CD4-positive, alpha-beta T cell (primary cell): ENCODE results near the gene PCF11. TPM values are rescaled to one million over a fixed set of nuclear protein-coding genes. Genes with fewer than 3 reads are reported as not detected.
A peak's percentile ranks its signal among the peaks of the same experiment; 100 is the strongest.

Source experiments
- ATAC-seq: fragments of 200-7000 bp; cut with Tn5 transposase; one replicate; pipeline ENCODE4 v1.10.0; 2022; ENCODE audit warnings: mild to moderate bottlenecking; ENCODE audit not compliant: poor library complexity
- CTCF ChIA-PET: fragments of 350-600 bp; sonication (Branson Sonifier 250); formaldehyde crosslinking; loops from one replicate; lab custom pipeline; 2021; ENCODE audit warnings: antibody characterized with exemption, inconsistent platforms; lab: Charles Lee
- POLR2A ChIA-PET: fragments of 350-600 bp; sonication (Branson Sonifier 250); formaldehyde crosslinking; loops from one replicate; lab custom pipeline; 2021; ENCODE audit warnings: antibody characterized with exemption, inconsistent platforms; lab: Charles Lee
- DNase-seq, 14 experiments: peaks; one replicate each; pipeline ENCODE4 v3.0.0-alpha.2; 2013 to 2020; ENCODE audit warnings: mixed read lengths in 2 of 14
- H3K27ac ChIP-seq, 2 donors: one replicate each; pipeline versions ENCODE4 v1.5.1 to v1.7.0; 2013; ENCODE audit warnings: low read length in 2 of 2, low read depth in 1 of 2, mild to moderate bottlenecking in 1 of 2
- H3K27me3 ChIP-seq, 2 experiments: 1 replicate in 1 of 2; 2 replicates in 1 of 2; pipeline versions ENCODE4 v1.6.1 to v1.7.0; 2013; ENCODE audit warnings: low read length in 2 of 2, control low read depth in 1 of 2, mild to moderate bottlenecking in 1 of 2, moderate library complexity in 1 of 2; ENCODE audit not compliant: insufficient read depth in 2 of 2, control insufficient read depth in 1 of 2
- H3K36me3 ChIP-seq: one replicate; pipeline ENCODE4 v1.6.1; 2013; ENCODE audit warnings: low read length, control low read depth; ENCODE audit not compliant: insufficient read depth
- H3K4me1 ChIP-seq: one replicate; pipeline ENCODE4 v1.6.1; 2013; ENCODE audit warnings: low read length, control low read depth; ENCODE audit not compliant: insufficient read depth
- H3K4me3 ChIP-seq: one replicate; pipeline ENCODE4 v1.5.1; 2013; ENCODE audit warnings: mild to moderate bottlenecking, low read length, moderate library complexity
- H3K9me3 ChIP-seq, 2 experiments: 1 replicate in 1 of 2; 2 replicates in 1 of 2; pipeline versions ENCODE4 v1.6.1 to v1.7.0; 2013; ENCODE audit warnings: low read length in 2 of 2, mild to moderate bottlenecking in 2 of 2, control low read depth in 1 of 2, moderate library complexity in 1 of 2; ENCODE audit not compliant: control insufficient read depth in 1 of 2, insufficient read depth in 1 of 2
- H3K27ac Mint-ChIP-seq: one replicate; pipeline ENCODE4 v1.8.0; 2020; ENCODE audit warnings: mixed read lengths
- H3K27me3 Mint-ChIP-seq: one replicate; pipeline ENCODE4 v1.8.0; 2021; ENCODE audit warnings: mixed read lengths
- H3K36me3 Mint-ChIP-seq: one replicate; pipeline ENCODE4 v1.8.0; 2021; ENCODE audit warnings: low read depth, mixed read lengths
- H3K4me1 Mint-ChIP-seq: one replicate; pipeline ENCODE4 v1.8.0; 2021; ENCODE audit warnings: low read depth, mixed read lengths
- H3K4me3 Mint-ChIP-seq: one replicate; pipeline ENCODE4 v1.8.0; 2020; ENCODE audit warnings: mild to moderate bottlenecking, mixed read lengths
- H3K9me3 Mint-ChIP-seq: one replicate; pipeline ENCODE4 v1.8.0; 2020; ENCODE audit warnings: mixed read lengths
- intact Hi-C, 2 experiments: fragments of 100-400 bp; cut with DNase I in 1 of 2; cut with micrococcal nuclease in 1 of 2; formaldehyde crosslinking; loops; one replicate each; pipeline versions ENCODE4 v1.15.1 to v1.9.0; 2023 to 2025; cut with DNase I, micrococcal nuclease
- polyA plus RNA-seq, 2 donors: library from polyadenylated mRNA; unstranded; fragments of 120-200 nt; gene quantifications; one replicate each; pipeline ENCODE4 v1.2.1, GENCODE V29; 2013
- total RNA-seq, 174 experiments: library from RNA in 2 of 174; stranded (reverse) in 2 of 174; gene quantifications; one replicate each; pipeline ENCODE4 v1.2.3 and lab custom pipeline; 2021 to 2026
- TF ChIP-seq, protein P1 (sequence below): fragments of 200-600 bp; IDR thresholded peaks from one replicate; pipeline ENCODE4 v1.8.0; 2022; ENCODE audit warnings: antibody characterized with exemption, mild to moderate bottlenecking

Gene PCF11
- total RNA-seq: 100 to 1,000 TPM; 119 to 124 TPM
- polyA plus RNA-seq (2013, experiment 1 of 2): 86.5 TPM
- 106 TPM for polyA plus RNA-seq (2013, experiment 2 of 2)
- total RNA-seq (lab: John Stamatoyannopoulos, UW): 106 to 491 (median 272) reads per million in 172 experiments

DNA sequence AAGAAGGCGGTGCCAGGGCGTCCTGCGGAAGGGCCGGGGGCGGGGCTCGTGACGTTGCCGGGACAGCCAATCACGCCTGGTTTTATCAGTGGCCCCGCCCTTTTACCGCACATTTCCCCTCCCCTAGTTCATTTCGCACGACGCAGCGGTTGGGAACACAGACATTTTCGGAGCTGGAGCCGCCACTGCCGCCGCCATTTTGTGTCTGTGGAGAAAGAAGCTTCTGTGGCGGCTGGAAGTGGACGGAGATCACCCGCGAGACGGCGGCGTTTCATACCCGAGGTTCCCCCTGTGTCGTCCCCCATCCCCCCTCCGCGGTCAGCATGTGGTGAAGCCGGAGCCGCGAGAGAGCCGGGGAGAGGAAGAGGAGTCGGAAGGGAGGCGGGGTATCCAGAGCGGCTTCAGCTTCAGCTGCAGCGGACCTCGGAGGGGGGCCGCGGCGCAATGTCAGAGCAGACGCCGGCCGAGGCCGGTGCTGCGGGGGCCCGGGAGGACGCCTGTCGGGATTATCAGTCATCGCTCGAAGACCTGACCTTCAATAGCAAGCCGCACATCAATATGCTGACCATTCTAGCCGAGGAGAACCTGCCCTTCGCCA, at the start of gene PCF11:
Gene PCF11, plus strand, starts transcription at position 136 of the 598 bp plus-strand sequence. Its CDS starts 309 bp downstream, at position 445.
- Histone ChIP-seq H3K36me3 (peaks cover 15% of the 10 kb centered on the region), H3K27ac (peak within 1 kb of the TSS; percentile 98 to 99), H3K9me3 (no peaks in the 10 kb centered on the region), H3K4me3 (peak within 1 kb of the TSS; percentile 99), H3K4me1 (peaks cover 16% of the 10 kb centered on the region), H3K27me3 (no peaks in the 10 kb centered on the region)
- Mint-ChIP-seq H3K27ac (peak within 1 kb of the TSS; percentile 100), H3K4me1 (peaks cover 33% of the 10 kb centered on the region), H3K9me3 (no peaks in the 10 kb centered on the region), H3K4me3 (peak within 1 kb of the TSS; percentile 98), H3K27me3 (no peaks in the 10 kb centered on the region), H3K36me3 (peaks cover 60% of the 10 kb centered on the region)
- intact Hi-C loops: loop anchor here (1.0 to 5.0 kb wide), 7 partner anchors 36 to 256 kb away; partner anchors contain the start of genes DDIAS (in 2 of the 2), ANKRD42 (in 1 of the 2), CCDC90B (in 1 of the 2) and PRCP (in 1 of the 2)
- TF ChIP-seq, protein P1, sequence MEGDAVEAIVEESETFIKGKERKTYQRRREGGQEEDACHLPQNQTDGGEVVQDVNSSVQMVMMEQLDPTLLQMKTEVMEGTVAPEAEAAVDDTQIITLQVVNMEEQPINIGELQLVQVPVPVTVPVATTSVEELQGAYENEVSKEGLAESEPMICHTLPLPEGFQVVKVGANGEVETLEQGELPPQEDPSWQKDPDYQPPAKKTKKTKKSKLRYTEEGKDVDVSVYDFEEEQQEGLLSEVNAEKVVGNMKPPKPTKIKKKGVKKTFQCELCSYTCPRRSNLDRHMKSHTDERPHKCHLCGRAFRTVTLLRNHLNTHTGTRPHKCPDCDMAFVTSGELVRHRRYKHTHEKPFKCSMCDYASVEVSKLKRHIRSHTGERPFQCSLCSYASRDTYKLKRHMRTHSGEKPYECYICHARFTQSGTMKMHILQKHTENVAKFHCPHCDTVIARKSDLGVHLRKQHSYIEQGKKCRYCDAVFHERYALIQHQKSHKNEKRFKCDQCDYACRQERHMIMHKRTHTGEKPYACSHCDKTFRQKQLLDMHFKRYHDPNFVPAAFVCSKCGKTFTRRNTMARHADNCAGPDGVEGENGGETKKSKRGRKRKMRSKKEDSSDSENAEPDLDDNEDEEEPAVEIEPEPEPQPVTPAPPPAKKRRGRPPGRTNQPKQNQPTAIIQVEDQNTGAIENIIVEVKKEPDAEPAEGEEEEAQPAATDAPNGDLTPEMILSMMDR: no peak
- ChIA-PET CTCF (interaction anchor here (1.0 kb wide), 1 partner anchor 38 kb away, joined by 4 read pairs; no protein-coding TSS in a partner anchor), POLR2A (interaction anchor here (0.6 to 6.9 kb wide), 50 partner anchors 9 to 423 kb away, joined by 3 to 208 read pairs (median 5); partner anchors contain the start of genes ANKRD42, CCDC90B, DDIAS and FAM181B)
- DNase-seq (peak in 2 of 14 experiments; percentile 96 to 99), ATAC-seq (peak; percentile 9)

- no peak overlapping the region for H3K27ac ChIP-seq
- TF ChIP-seq, protein P1: no peak
- Mint-ChIP-seq H3K36me3 (no peaks in the 10 kb centered on the region), H3K4me3 (no peak overlapping the region), H3K27me3 (no peaks in the 10 kb centered on the region), H3K27ac (no peak overlapping the region), H3K9me3 (no peaks in the 10 kb centered on the region), H3K4me1 (peaks cover 27% of the 10 kb centered on the region)
- DNase-seq: no peak
- intact Hi-C loops: no loop called here
- H3K36me3 ChIP-seq: no peaks in the 10 kb centered on the region
- peaks cover 23% of the 10 kb centered on the region for H3K4me1 ChIP-seq
- ATAC-seq: no peak
- no peaks in the 10 kb centered on the region for H3K9me3 ChIP-seq
- no peak overlapping the region for H3K4me3 ChIP-seq
- no peaks in the 10 kb centered on the region for H3K27me3 ChIP-seq
- ChIA-PET POLR2A (interaction anchor here (1.1 kb wide), 1 partner anchor 44 kb away, joined by 5 read pairs; the partner anchor contains the start of gene PCF11), CTCF (no interaction called here)
Measured at GRCh38 chr11:83112886-83113285, 44.0 kb upstream of the PCF11 start.

GRCh38 chr11:83115026-83115425, 41.9 kb upstream of the PCF11 start:
- DNase-seq: no peak
- Mint-ChIP-seq H3K4me3 (peak overlapping the region; percentile 49), H3K36me3 (no peaks in the 10 kb centered on the region), H3K27me3 (no peaks in the 10 kb centered on the region), H3K27ac (peak overlapping the region; percentile 40), H3K4me1 (peaks cover 47% of the 10 kb centered on the region), H3K9me3 (no peaks in the 10 kb centered on the region)
- intact Hi-C loops: loop anchor here (5.0 kb wide), 2 partner anchors 38 to 43 kb away; partner anchors contain the start of gene RAB30 (in 1 of the 2)
- TF ChIP-seq, protein P1: no peak
- ChIA-PET CTCF (no interaction called here), POLR2A (interaction anchor here (2.3 to 5.9 kb wide), 3 partner anchors 41 to 44 kb away, joined by 8 to 59 read pairs (median 12); partner anchors contain the start of genes PCF11 and RAB30)
- Histone ChIP-seq H3K27me3 (no peaks in the 10 kb centered on the region), H3K27ac (no peak overlapping the region), H3K4me3 (no peak overlapping the region), H3K4me1 (peaks cover 33% of the 10 kb centered on the region), H3K36me3 (no peaks in the 10 kb centered on the region), H3K9me3 (no peaks in the 10 kb centered on the region)
- no peak for ATAC-seq
